T-helper 2 cell treated with Interferon-gamma antibody and Interleukin-4, amounts not matched to agents 100 ng/mL and 5 ng/mL, for 36 hours (primary cell): ENCODE results near the gene DLX4. TPM values are rescaled to one million over a fixed set of nuclear protein-coding genes. Genes with fewer than 3 reads are reported as not detected.

Source experiments
- intact Hi-C: fragments of 100-400 bp; cut with micrococcal nuclease; formaldehyde crosslinking; loops from one replicate; pipeline ENCODE4 v1.15.1; 2023
- total RNA-seq: library from RNA; stranded (reverse); gene quantifications from 2 replicates; pipeline ENCODE4 v1.2.3, GENCODE V29; 2022

DLX4 gene
- total RNA-seq, 1 donor from 2014 or later: 0.25 TPM

- intact Hi-C loops: loop anchor here (2.0 to 10.0 kb wide), 4 partner anchors 27 to 1243 kb away; partner anchors contain the start of genes DLX3, HOXB13, IGF2BP1 and NGFR
Observed at GRCh38 chr17:49967621-49968404, 1.2 kb upstream of the DLX4 start.

- intact Hi-C loops: loop anchor here (2.0 to 10.0 kb wide), 4 partner anchors 26 to 1244 kb away; partner anchors contain the start of genes DLX3, HOXB13, IGF2BP1 and NGFR
Observed at GRCh38 chr17:49968405-49969133, 421 bp upstream of the DLX4 start.

GRCh38 chr17:49969795-49970389, 902 bp downstream of the DLX4 start:
- intact Hi-C loops: loop anchor here (2.0 to 10.0 kb wide), 4 partner anchors 25 to 1245 kb away; partner anchors contain the start of genes DLX3, HOXB13, IGF2BP1 and NGFR

GRCh38 chr17:49970498-49970897, 1.5 kb downstream of the DLX4 start:
- intact Hi-C loops: no loop called here

GRCh38 chr17:49971199-49971847, 2.3 kb downstream of the DLX4 start:
- intact Hi-C loops: no loop called here

- intact Hi-C loops: no loop called here
Observed at GRCh38 chr17:49971848-49972485, 3.0 kb downstream of the DLX4 start.

- intact Hi-C loops: no loop called here
Observed at GRCh38 chr17:49972486-49973270, 3.7 kb downstream of the DLX4 start.

- intact Hi-C loops: no loop called here
Observed at GRCh38 chr17:49973271-49973615, 4.3 kb downstream of the DLX4 start.

- intact Hi-C loops: no loop called here
Observed at GRCh38 chr17:49975531-49975930, 6.5 kb downstream of the DLX4 start.

GRCh38 chr17:49976163-49976827, 7.3 kb downstream of the DLX4 start:
- intact Hi-C loops: no loop called here

GRCh38 chr17:49976828-49977202, 7.8 kb downstream of the DLX4 start:
- intact Hi-C loops: no loop called here

GRCh38 chr17:49977463-49978389, 8.7 kb downstream of the DLX4 start:
- intact Hi-C loops: no loop called here

- intact Hi-C loops: no loop called here
Observed at GRCh38 chr17:49978501-49978900, 9.5 kb downstream of the DLX4 start.

GRCh38 chr17:49979748-49980479, 10.9 kb downstream of the DLX4 start:
- intact Hi-C loops: no loop called here

GRCh38 chr17:49980703-49981197, 11.8 kb downstream of the DLX4 start:
- intact Hi-C loops: no loop called here

- intact Hi-C loops: no loop called here
Observed at GRCh38 chr17:49984283-49984682, 15.3 kb downstream of the DLX4 start.

- intact Hi-C loops: no loop called here
Observed at GRCh38 chr17:49984776-49985175, 15.8 kb downstream of the DLX4 start.
